H1 (cell line): ENCODE measurements around the gene IL13RA1. TPM values are rescaled to one million over a fixed set of nuclear protein-coding genes. Genes with fewer than 3 reads are reported as not detected.

ENCODE experiments used
- CTCF ChIA-PET: fragments of 300-600 bp; sonication (Branson Sonifier 250); formaldehyde crosslinking; loops from one replicate; lab custom pipeline; 2021; ENCODE audit not compliant: partially characterized antibody; lab: Charles Lee
- POLR2A ChIA-PET: fragments of 300-600 bp; sonication (Branson Sonifier 250); formaldehyde crosslinking; loops from one replicate; lab custom pipeline; 2021; ENCODE audit warnings: inconsistent platforms; ENCODE audit not compliant: partially characterized antibody; lab: Charles Lee
- DNase-seq, 2 experiments: peaks; one replicate each; pipeline versions ENCODE4 v3.0.0 to v3.0.0-alpha.2; 2010 to 2022; ENCODE audit warnings: low spot score in 2 of 2, low read depth in 1 of 2, mixed read lengths in 1 of 2
- FAIRE-seq: peaks from 2 replicates; lab custom pipeline; 2011; peaks lifted over from hg19 to GRCh38; lab: Jason Lieb, UNC
- H2AFZ ChIP-seq: 2 replicates; pipeline ENCODE4 v1.8.1; 2012; ENCODE audit warnings: low read length, inconsistent platforms
- H2AK5ac ChIP-seq: 2 replicates; pipeline ENCODE4 v1.6.1; 2013; ENCODE audit warnings: low read depth, low read length
- H2BK120ac ChIP-seq: replicated peaks from 2 replicates; pipeline ENCODE3; 2013; ENCODE audit warnings: low read depth, low read length, inconsistent platforms
- H2BK12ac ChIP-seq: 2 replicates; pipeline ENCODE4 v1.6.1; 2013; ENCODE audit warnings: low read depth, low read length
- H2BK15ac ChIP-seq: 2 replicates; pipeline ENCODE4 v1.6.1; 2013; ENCODE audit warnings: low read length
- H2BK20ac ChIP-seq: 2 replicates; pipeline ENCODE4 v1.6.1; 2013; ENCODE audit warnings: low read length
- H2BK5ac ChIP-seq: 2 replicates; pipeline ENCODE4 v1.6.1; 2013; ENCODE audit warnings: low read depth, low read length
- H3K14ac ChIP-seq: 2 replicates; pipeline ENCODE4 v1.6.1; 2013; ENCODE audit warnings: inconsistent platforms; ENCODE audit not compliant: insufficient read length
- H3K18ac ChIP-seq: 2 replicates; pipeline ENCODE4 v1.6.1; 2013; ENCODE audit warnings: low read length; ENCODE audit errors: extremely low read depth
- H3K23ac ChIP-seq: 2 replicates; pipeline ENCODE4 v1.6.1; 2013; ENCODE audit warnings: inconsistent platforms; ENCODE audit not compliant: insufficient read length
- H3K23me2 ChIP-seq: 2 replicates; pipeline ENCODE4 v1.6.1; 2013; ENCODE audit warnings: low read depth, low read length
- H3K27ac ChIP-seq: 2 replicates; pipeline ENCODE4 v1.6.1; 2011; ENCODE audit warnings: low read depth, low read length, inconsistent platforms
- H3K27me3 ChIP-seq, 4 experiments: replicated peaks in 1 of 4; 1 replicate in 1 of 4; 2 replicates in 3 of 4; pipeline versions ENCODE4 v1.6.1 to v1.8.1; 2011 to 2013; ENCODE audit warnings: low read length in 3 of 4, mild to moderate bottlenecking in 3 of 4, inconsistent platforms in 2 of 4, mixed read lengths in 2 of 4, moderate library complexity in 1 of 4; ENCODE audit not compliant: control insufficient read depth in 3 of 4, insufficient read depth in 3 of 4; ENCODE audit errors: extremely low read depth in 1 of 4
- H3K36me3 ChIP-seq, 4 experiments: 2 replicates each; pipeline versions ENCODE4 v1.6.1 to v1.8.1; 2011 to 2013; ENCODE audit warnings: mild to moderate bottlenecking in 4 of 4, low read length in 3 of 4, moderate library complexity in 2 of 4, control low read depth in 1 of 4, inconsistent platforms in 1 of 4; ENCODE audit not compliant: insufficient read depth in 4 of 4, control insufficient read depth in 2 of 4
- H3K4ac ChIP-seq: replicated peaks from 2 replicates; pipeline ENCODE3; 2013; ENCODE audit warnings: low read length, low read depth, mixed read lengths, inconsistent platforms; ENCODE audit not compliant: insufficient read length
- H3K4me1 ChIP-seq, 4 experiments: replicated peaks in 1 of 4; 1 replicate in 1 of 4; 2 replicates in 3 of 4; pipeline versions ENCODE4 v1.6.1 to v1.8.1; 2011 to 2013; ENCODE audit warnings: low read length in 3 of 4, inconsistent platforms in 2 of 4, mixed read lengths in 1 of 4; ENCODE audit not compliant: insufficient read depth in 4 of 4, control insufficient read depth in 3 of 4
- H3K4me2 ChIP-seq, 2 experiments: 2 replicates each; pipeline versions ENCODE4 v1.6.1 to v1.8.1; 2011 to 2013; ENCODE audit warnings: low read depth in 2 of 2, low read length in 2 of 2, control low read depth in 1 of 2, inconsistent platforms in 1 of 2, mild to moderate bottlenecking in 1 of 2; ENCODE audit not compliant: insufficient read depth in 1 of 2
- H3K4me3 ChIP-seq, 4 experiments: fragments of 200-600, 300-600 bp in 1 of 4; sonication (generic), shearing (Covaris generic), sonication (Bioruptor Twin) in 1 of 4; 2 replicates each; pipeline versions ENCODE4 v1.5.1 to v1.8.1; 2011 to 2016; ENCODE audit warnings: low read length in 4 of 4, low read depth in 3 of 4, control low read depth in 2 of 4, inconsistent platforms in 2 of 4, mild to moderate bottlenecking in 2 of 4, mixed read lengths in 1 of 4, moderate library complexity in 1 of 4; ENCODE audit not compliant: insufficient read depth in 2 of 4; ENCODE audit errors: extremely low read depth in 1 of 4
- H3K56ac ChIP-seq: replicated peaks from 2 replicates; pipeline ENCODE3; 2013; ENCODE audit warnings: low read depth, mild to moderate bottlenecking, mixed read lengths, low read length, inconsistent platforms; ENCODE audit not compliant: insufficient read length
- H3K79me1 ChIP-seq: 2 replicates; pipeline ENCODE4 v1.6.1; 2013; ENCODE audit warnings: low read depth, low read length, control low read depth
- H3K79me2 ChIP-seq, 2 experiments: 2 replicates each; pipeline versions ENCODE4 v1.6.1 to v1.8.1; 2012 to 2013; ENCODE audit warnings: low read length in 2 of 2, mild to moderate bottlenecking in 2 of 2, inconsistent platforms in 1 of 2; ENCODE audit not compliant: insufficient read depth in 2 of 2, control insufficient read depth in 1 of 2
- H3K9ac ChIP-seq, 4 experiments: replicated peaks in 1 of 4; 1 replicate in 1 of 4; 2 replicates in 3 of 4; pipeline versions ENCODE4 v1.6.1 to v1.8.1; 2011 to 2013; ENCODE audit warnings: low read depth in 3 of 4, low read length in 3 of 4, control low read depth in 2 of 4, mild to moderate bottlenecking in 2 of 4, moderate library complexity in 2 of 4, inconsistent platforms in 1 of 4; ENCODE audit errors: extremely low read depth in 1 of 4
- H3K9me3 ChIP-seq, 2 experiments: 2 replicates each; pipeline versions ENCODE4 v1.6.1 to v1.8.1; 2012 to 2013; ENCODE audit warnings: mild to moderate bottlenecking in 2 of 2, moderate library complexity in 2 of 2, control low read depth in 1 of 2, inconsistent platforms in 1 of 2, low read depth in 1 of 2, low read length in 1 of 2, mixed read lengths in 1 of 2; ENCODE audit not compliant: insufficient read depth in 2 of 2
- H4K20me1 ChIP-seq, 2 experiments: replicated peaks in 1 of 2; 2 replicates each; pipeline versions ENCODE3 to v1.8.1; 2011 to 2013; ENCODE audit warnings: inconsistent platforms in 2 of 2, low read length in 2 of 2, mild to moderate bottlenecking in 1 of 2; ENCODE audit not compliant: insufficient read depth in 2 of 2, control insufficient read depth in 1 of 2
- H4K5ac ChIP-seq: 2 replicates; pipeline ENCODE4 v1.6.1; 2013; ENCODE audit warnings: low read length, low read depth, mixed read lengths, inconsistent platforms; ENCODE audit not compliant: insufficient read length
- H4K8ac ChIP-seq: 2 replicates; pipeline ENCODE4 v1.8.0; 2013; ENCODE audit warnings: mild to moderate bottlenecking, moderate library complexity, low read length, inconsistent platforms; ENCODE audit not compliant: insufficient read depth; ENCODE audit errors: extremely low read depth
- H4K91ac ChIP-seq: replicated peaks from 2 replicates; pipeline ENCODE3; 2013; ENCODE audit warnings: low read length, mixed read lengths, inconsistent platforms; ENCODE audit not compliant: insufficient read length
- JUN ChIP-seq: IDR thresholded peaks from 2 replicates; pipeline ENCODE4 v1.6.1; 2011; ENCODE audit warnings: low read depth, mild to moderate bottlenecking, improper control_type of control experiment, low read length
- PHF8 ChIP-seq: fragments of 200-600 bp; sonication (generic); conservative IDR thresholded peaks from 2 replicates; pipeline ENCODE4 v1.7.1; 2012; ENCODE audit warnings: low read depth, mild to moderate bottlenecking, inconsistent platforms, low read length, moderate library complexity
- RFX5 ChIP-seq: IDR thresholded peaks from 2 replicates; pipeline ENCODE4 v1.6.1; 2011; ENCODE audit warnings: low read depth, low read length, improper control_type of control experiment, borderline replicate concordance
- TBP ChIP-seq: IDR thresholded peaks from 2 replicates; pipeline ENCODE4 v1.6.1; 2011; ENCODE audit warnings: low read depth, low read length, improper control_type of control experiment
- TCF12 ChIP-seq: IDR thresholded peaks from 2 replicates; pipeline ENCODE4 v1.6.1; 2011; ENCODE audit warnings: low read depth, mild to moderate bottlenecking, low read length
- WGBS, 2 experiments: shearing (Covaris generic) in 1 of 2; methylation state at CpG; one replicate each; pipeline versions ENCODE4 v1.1.6 to v1.1.7; 2013 to 2015; ENCODE audit warnings: low lambda C conversion rate in 2 of 2, mixed read lengths in 2 of 2, inconsistent platforms in 1 of 2, low coverage in 1 of 2, missing lambda C conversion rate in 1 of 2; ENCODE audit not compliant: insufficient replicate concordance in 2 of 2, insufficient coverage in 1 of 2, insufficient read length in 1 of 2; ENCODE audit errors: extremely low coverage in 1 of 2, missing lambda C conversion rate in 1 of 2; 5-methylcytosine and 5-hydroxymethylcytosine counted together
- polyA plus RNA-seq, 7 experiments: library from polyadenylated mRNA; depleted of rRNA in 3 of 7; stranded (reverse) in 5 of 7; unstranded in 2 of 7; fragments of >200 nt in 5 of 7; fragments of 200-250 nt in 2 of 7; gene quantifications; 1 replicate in 5 of 7; 2 replicates in 1 of 7; 4 replicates in 1 of 7; pipeline versions ENCODE4 v1.2.1 to v1.2.3, GENCODE V29; 2011 to 2013; ENCODE audit warnings: missing spikeins in 2 of 7, mixed read lengths in 2 of 7
- total RNA-seq: library from RNA; stranded (reverse); fragmentation: NEBNext Ultra II Directional; extraction: Animal tissue kit (Norgen Biotek cat#: 25700); gene quantifications from 2 replicates; pipeline ENCODE4 v1.2.1, GENCODE V29; 2021
- TF ChIP-seq, protein P1 (sequence below): IDR thresholded peaks from 2 replicates; pipeline ENCODE4 v1.6.1; 2012; ENCODE audit warnings: inconsistent platforms

The IL13RA1 gene
- total and polyA plus RNA-seq, 2 of the 8 experiments (the other 6 are each of a cell fraction or from before 2014, with no cell fraction given), result 3.3 to 9.4 TPM

DNA sequence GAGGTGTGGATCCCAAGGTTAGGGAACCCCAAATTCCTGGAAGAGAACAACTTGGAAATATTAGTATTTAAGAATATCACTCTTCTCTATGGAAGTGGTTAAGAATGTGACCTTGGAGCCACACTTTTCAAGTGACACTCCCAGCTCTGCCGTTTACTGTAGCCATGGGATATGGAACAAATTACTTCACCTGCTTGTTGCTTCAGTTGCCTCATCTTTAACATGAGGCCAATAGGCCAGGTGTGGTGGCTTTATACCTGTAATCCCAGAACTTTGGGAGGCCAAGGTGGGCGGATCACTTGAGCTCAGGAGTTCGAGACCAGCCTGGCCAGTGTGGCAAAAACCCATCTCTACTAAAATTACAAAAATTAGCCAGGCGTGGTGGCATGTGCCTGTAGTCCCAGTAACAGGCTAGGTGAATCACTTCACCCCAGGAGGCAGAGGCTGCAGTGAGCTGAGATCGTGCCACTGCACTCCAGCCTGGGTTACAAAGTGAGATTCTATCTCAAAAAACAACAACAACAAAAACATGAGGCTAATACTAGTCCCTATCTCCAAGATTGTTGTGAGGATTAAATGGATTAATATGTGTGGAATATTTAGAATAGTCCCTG, 13.0 kb downstream of the IL13RA1 start:
- no peak overlapping the region for H3K56ac ChIP-seq
- no peaks in the 10 kb centered on the region for H3K36me3 ChIP-seq
- DNase-seq, result no peak
- H3K18ac ChIP-seq, result no peak overlapping the region
- H2AK5ac ChIP-seq, result no peak overlapping the region
- H3K79me2 ChIP-seq, result no peaks in the 10 kb centered on the region
- H3K4me2 ChIP-seq, result no peak overlapping the region
- H3K4me1 ChIP-seq, result no peaks in the 10 kb centered on the region
- H4K20me1 ChIP-seq, result no peaks in the 10 kb centered on the region
- H3K27ac ChIP-seq, result no peak overlapping the region
- no peak overlapping the region for H3K23ac ChIP-seq
- no peak overlapping the region for H2BK120ac ChIP-seq
- 87% methylated on average over 5 of the region's 5 CpGs; no CpG with 5 or more reads in 1 of the 2 experiments for WGBS, 2 experiments
- H2BK15ac ChIP-seq, result no peak overlapping the region
- H3K9me3 ChIP-seq, result no peaks in the 10 kb centered on the region
- no peaks in the 10 kb centered on the region for H3K27me3 ChIP-seq
- H2AFZ ChIP-seq, result no peak overlapping the region
- ChIA-PET POLR2A (interaction anchor here (1.3 kb wide), 1 partner anchor 10 kb away, joined by 3 read pairs; no protein-coding TSS in a partner anchor), CTCF (no interaction called here)
- no peak overlapping the region for H2BK5ac ChIP-seq
- no peak overlapping the region for H2BK20ac ChIP-seq
- no peak overlapping the region for H2BK12ac ChIP-seq
- FAIRE-seq, result no peak
- H3K23me2 ChIP-seq, result no peaks in the 10 kb centered on the region; the same call in 1 of the 2 replicates
- no peak for TF ChIP-seq JUN
- no peak for TF ChIP-seq PHF8
- no peak for TF ChIP-seq RFX5
- TF ChIP-seq, protein P1, sequence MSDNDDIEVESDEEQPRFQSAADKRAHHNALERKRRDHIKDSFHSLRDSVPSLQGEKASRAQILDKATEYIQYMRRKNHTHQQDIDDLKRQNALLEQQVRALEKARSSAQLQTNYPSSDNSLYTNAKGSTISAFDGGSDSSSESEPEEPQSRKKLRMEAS, result no peak
- no peak for TF ChIP-seq TCF12
- no peak for TF ChIP-seq TBP
- H3K79me1 ChIP-seq, result no peaks in the 10 kb centered on the region
- no peak overlapping the region for H3K9ac ChIP-seq
- H4K8ac ChIP-seq, result no peak overlapping the region
- no peak overlapping the region for H3K4me3 ChIP-seq
- no peak overlapping the region for H4K5ac ChIP-seq
- no peak overlapping the region for H3K4ac ChIP-seq
- H3K14ac ChIP-seq, result no peak overlapping the region
- no peak overlapping the region for H4K91ac ChIP-seq
